HepG2 (cell line): Measurements from ENCODE around the gene MYBPC2. TPM values are rescaled to one million over a fixed set of nuclear protein-coding genes. Genes with fewer than 3 reads are reported as not detected.

Experiments
- IRF2 ChIP-seq: IDR thresholded peaks from 2 replicates; pipeline ENCODE4 v1.6.1; 2018; ENCODE audit warnings: missing genetic modification reagents, missing compliant biosample characterization
- MAFK ChIP-seq, 2 experiments: IDR thresholded peaks in 1 of 2; conservative IDR thresholded peaks in 1 of 2; 2 replicates each; pipeline ENCODE4 v1.6.1; 2011; ENCODE audit warnings: improper control_type of control experiment in 2 of 2, low read length in 2 of 2
- ZC3H4 ChIP-seq: sonication (generic); formaldehyde crosslinking; IDR thresholded peaks from 2 replicates; pipeline ENCODE4 v1.4.0; 2020; ENCODE audit warnings: missing genetic modification reagents, borderline replicate concordance
- ZNF101 ChIP-seq: sonication (generic); formaldehyde crosslinking; IDR thresholded peaks from 2 replicates; pipeline ENCODE4 v1.4.0; 2020; ENCODE audit warnings: mild to moderate bottlenecking, low read depth, missing genetic modification reagents, borderline replicate concordance
- ZNF768 ChIP-seq: sonication (generic); formaldehyde crosslinking; IDR thresholded peaks from 2 replicates; pipeline ENCODE4 v1.4.0; 2020; ENCODE audit warnings: missing genetic modification reagents
- ZNF781 ChIP-seq: sonication (generic); formaldehyde crosslinking; IDR thresholded peaks from 2 replicates; pipeline ENCODE4 v1.5.1; 2020; ENCODE audit warnings: borderline replicate concordance, mild to moderate bottlenecking, missing genetic modification reagents; ENCODE audit errors: not compliant biosample characterization
- ZNF841 ChIP-seq: sonication (generic); formaldehyde crosslinking; IDR thresholded peaks from 2 replicates; pipeline ENCODE4 v1.8.1; 2023; ENCODE audit warnings: missing genetic modification reagents, borderline replicate concordance
- polyA plus RNA-seq, 8 experiments: library from polyadenylated mRNA; depleted of rRNA in 3 of 8; stranded (reverse) in 7 of 8; unstranded in 1 of 8; fragments of >200 nt; fragmentation: Illumina TruSeq in 4 of 8; extraction: Trizol in 4 of 8; gene quantifications; 2 replicates each; pipeline versions ENCODE4 v1.2.1 to v1.2.3, GENCODE V29; 2011 to 2016; ENCODE audit warnings: low read depth in 4 of 8, missing spikeins in 1 of 8, mixed read lengths in 1 of 8; ENCODE audit not compliant: insufficient read depth in 1 of 8
- total RNA-seq, 5 experiments: library from RNA; depleted of rRNA; stranded (reverse); fragments of >200 nt; fragmentation: Illumina TruSeq; extraction: Trizol; gene quantifications; 2 replicates each; pipeline ENCODE4 v1.2.3, GENCODE V29; 2016; ENCODE audit warnings: low read depth in 1 of 5
- TF ChIP-seq, protein P1 (sequence below), 2 experiments: sonication (generic) in 1 of 2; formaldehyde crosslinking in 1 of 2; IDR thresholded peaks; 2 replicates each; pipeline versions ENCODE4 v1.5.1 to v1.6.1; 2011 to 2020; ENCODE audit warnings: borderline replicate concordance in 1 of 2, low read depth in 1 of 2, low read length in 1 of 2, mild to moderate bottlenecking in 1 of 2, missing genetic modification reagents in 1 of 2, moderate library complexity in 1 of 2
- TF ChIP-seq, protein P2 (sequence below): IDR thresholded peaks from 2 replicates; pipeline ENCODE4 v1.6.1; 2018; ENCODE audit warnings: missing genetic modification reagents, mild to moderate bottlenecking, missing compliant biosample characterization
- TF ChIP-seq, protein P3 (sequence below): sonication (generic); formaldehyde crosslinking; IDR thresholded peaks from 2 replicates; pipeline ENCODE4 v1.5.0; 2020; ENCODE audit warnings: mild to moderate bottlenecking, missing genetic modification reagents, borderline replicate concordance
- TF ChIP-seq, protein P4 (sequence below): sonication (generic); formaldehyde crosslinking; IDR thresholded peaks from 2 replicates; pipeline ENCODE4 v1.4.0; 2020; ENCODE audit warnings: missing genetic modification reagents
- TF ChIP-seq, protein P5 (sequence below): sonication (generic); formaldehyde crosslinking; IDR thresholded peaks from 2 replicates; pipeline ENCODE4 v1.4.0; 2020; ENCODE audit warnings: low read depth, missing genetic modification reagents

MYBPC2 gene
- total and polyA plus RNA-seq, 2 of the 13 experiments (the other 11 are each of a cell fraction or from before 2014, with no cell fraction given) = not detected

DNA sequence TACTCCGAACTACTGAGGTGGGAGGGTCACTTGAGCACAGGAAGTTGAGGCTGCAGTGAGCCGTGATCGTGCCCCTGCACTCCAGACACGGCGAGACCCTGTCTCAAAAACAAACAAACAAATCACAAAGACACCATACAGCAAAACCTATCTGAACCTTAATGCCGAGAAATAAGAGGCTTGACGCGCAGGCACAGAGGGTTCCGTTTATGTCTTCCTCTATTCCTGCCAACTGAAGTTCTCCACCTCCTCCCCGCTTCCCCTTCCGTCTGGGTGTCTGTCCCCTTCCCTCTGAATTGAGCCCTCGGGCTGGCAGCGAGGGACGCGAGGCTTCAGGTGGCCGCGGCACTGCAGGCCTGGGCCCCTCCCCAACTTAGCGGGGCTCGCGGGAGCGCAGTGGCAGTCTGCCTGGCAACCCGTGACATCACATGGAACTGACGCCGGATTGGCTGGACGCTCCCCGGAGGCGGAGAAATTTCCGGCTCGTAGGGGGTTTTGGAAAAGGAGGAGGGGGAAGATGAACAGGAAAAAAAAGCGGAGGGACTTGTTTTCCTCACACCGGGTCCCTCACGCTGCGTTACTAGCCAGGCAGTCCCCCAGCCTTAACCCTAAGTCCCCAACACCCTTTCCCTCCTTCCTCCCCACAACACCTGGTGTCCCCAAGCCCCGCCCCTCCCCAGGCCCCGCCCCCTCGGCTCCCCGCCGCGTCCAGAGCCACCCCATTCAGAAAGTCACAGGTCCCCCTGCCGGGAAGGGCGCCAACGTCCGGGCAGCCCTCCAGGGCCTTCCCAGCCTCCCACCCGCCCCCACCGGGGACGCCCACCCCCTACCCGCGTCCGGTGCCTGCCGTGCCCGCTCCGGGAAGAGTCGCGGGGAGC, 1.1 kb upstream of the MYBPC2 start (continued):
- TF ChIP-seq, protein P1, sequence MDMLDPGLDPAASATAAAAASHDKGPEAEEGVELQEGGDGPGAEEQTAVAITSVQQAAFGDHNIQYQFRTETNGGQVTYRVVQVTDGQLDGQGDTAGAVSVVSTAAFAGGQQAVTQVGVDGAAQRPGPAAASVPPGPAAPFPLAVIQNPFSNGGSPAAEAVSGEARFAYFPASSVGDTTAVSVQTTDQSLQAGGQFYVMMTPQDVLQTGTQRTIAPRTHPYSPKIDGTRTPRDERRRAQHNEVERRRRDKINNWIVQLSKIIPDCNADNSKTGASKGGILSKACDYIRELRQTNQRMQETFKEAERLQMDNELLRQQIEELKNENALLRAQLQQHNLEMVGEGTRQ (IDR thresholded peaks at IDR 0.05; ENCODE audit: low read depth, low read length) = no peak
- TF ChIP-seq, protein P1 (CRISPR knock-in tag; IDR thresholded peaks at IDR 0.05; ENCODE audit: borderline replicate concordance) = peak; percentile 37; the same call in 1 of the 2 replicates
- TF ChIP-seq IRF2 (CRISPR knock-in tag) = no peak
- TF ChIP-seq, protein P2, sequence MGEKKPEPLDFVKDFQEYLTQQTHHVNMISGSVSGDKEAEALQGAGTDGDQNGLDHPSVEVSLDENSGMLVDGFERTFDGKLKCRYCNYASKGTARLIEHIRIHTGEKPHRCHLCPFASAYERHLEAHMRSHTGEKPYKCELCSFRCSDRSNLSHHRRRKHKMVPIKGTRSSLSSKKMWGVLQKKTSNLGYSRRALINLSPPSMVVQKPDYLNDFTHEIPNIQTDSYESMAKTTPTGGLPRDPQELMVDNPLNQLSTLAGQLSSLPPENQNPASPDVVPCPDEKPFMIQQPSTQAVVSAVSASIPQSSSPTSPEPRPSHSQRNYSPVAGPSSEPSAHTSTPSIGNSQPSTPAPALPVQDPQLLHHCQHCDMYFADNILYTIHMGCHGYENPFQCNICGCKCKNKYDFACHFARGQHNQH = no peak
- TF ChIP-seq ZNF781 (CRISPR knock-in tag) = no peak
- TF ChIP-seq, protein P3, sequence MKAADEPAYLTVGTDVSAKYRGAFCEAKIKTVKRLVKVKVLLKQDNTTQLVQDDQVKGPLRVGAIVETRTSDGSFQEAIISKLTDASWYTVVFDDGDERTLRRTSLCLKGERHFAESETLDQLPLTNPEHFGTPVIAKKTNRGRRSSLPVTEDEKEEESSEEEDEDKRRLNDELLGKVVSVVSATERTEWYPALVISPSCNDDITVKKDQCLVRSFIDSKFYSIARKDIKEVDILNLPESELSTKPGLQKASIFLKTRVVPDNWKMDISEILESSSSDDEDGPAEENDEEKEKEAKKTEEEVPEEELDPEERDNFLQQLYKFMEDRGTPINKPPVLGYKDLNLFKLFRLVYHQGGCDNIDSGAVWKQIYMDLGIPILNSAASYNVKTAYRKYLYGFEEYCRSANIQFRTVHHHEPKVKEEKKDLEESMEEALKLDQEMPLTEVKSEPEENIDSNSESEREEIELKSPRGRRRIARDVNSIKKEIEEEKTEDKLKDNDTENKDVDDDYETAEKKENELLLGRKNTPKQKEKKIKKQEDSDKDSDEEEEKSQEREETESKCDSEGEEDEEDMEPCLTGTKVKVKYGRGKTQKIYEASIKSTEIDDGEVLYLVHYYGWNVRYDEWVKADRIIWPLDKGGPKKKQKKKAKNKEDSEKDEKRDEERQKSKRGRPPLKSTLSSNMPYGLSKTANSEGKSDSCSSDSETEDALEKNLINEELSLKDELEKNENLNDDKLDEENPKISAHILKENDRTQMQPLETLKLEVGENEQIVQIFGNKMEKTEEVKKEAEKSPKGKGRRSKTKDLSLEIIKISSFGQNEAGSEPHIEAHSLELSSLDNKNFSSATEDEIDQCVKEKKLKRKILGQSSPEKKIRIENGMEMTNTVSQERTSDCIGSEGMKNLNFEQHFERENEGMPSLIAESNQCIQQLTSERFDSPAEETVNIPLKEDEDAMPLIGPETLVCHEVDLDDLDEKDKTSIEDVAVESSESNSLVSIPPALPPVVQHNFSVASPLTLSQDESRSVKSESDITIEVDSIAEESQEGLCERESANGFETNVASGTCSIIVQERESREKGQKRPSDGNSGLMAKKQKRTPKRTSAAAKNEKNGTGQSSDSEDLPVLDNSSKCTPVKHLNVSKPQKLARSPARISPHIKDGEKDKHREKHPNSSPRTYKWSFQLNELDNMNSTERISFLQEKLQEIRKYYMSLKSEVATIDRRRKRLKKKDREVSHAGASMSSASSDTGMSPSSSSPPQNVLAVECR (CRISPR knock-in tag) = 0 out of 2 replicates have a peak, but pooled peaks have one; percentile 14
- no peak for TF ChIP-seq ZNF101 (CRISPR knock-in tag)
- peak; percentile 13; the same call in 1 of the 2 replicates for TF ChIP-seq ZNF768 (CRISPR knock-in tag)
- TF ChIP-seq, protein P4, sequence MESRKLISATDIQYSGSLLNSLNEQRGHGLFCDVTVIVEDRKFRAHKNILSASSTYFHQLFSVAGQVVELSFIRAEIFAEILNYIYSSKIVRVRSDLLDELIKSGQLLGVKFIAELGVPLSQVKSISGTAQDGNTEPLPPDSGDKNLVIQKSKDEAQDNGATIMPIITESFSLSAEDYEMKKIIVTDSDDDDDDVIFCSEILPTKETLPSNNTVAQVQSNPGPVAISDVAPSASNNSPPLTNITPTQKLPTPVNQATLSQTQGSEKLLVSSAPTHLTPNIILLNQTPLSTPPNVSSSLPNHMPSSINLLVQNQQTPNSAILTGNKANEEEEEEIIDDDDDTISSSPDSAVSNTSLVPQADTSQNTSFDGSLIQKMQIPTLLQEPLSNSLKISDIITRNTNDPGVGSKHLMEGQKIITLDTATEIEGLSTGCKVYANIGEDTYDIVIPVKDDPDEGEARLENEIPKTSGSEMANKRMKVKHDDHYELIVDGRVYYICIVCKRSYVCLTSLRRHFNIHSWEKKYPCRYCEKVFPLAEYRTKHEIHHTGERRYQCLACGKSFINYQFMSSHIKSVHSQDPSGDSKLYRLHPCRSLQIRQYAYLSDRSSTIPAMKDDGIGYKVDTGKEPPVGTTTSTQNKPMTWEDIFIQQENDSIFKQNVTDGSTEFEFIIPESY (CRISPR knock-in tag) = no peak
- TF ChIP-seq MAFK (conservative IDR thresholded peaks at IDR 0.05 in 1 of 2, IDR thresholded peaks at IDR 0.05 in 1 of 2; ENCODE audit: low read length in 2 of 2) = no peak
- no peak for TF ChIP-seq ZC3H4 (CRISPR knock-in tag)
- no peak for TF ChIP-seq ZNF841 (CRISPR knock-in tag)
- TF ChIP-seq, protein P5, sequence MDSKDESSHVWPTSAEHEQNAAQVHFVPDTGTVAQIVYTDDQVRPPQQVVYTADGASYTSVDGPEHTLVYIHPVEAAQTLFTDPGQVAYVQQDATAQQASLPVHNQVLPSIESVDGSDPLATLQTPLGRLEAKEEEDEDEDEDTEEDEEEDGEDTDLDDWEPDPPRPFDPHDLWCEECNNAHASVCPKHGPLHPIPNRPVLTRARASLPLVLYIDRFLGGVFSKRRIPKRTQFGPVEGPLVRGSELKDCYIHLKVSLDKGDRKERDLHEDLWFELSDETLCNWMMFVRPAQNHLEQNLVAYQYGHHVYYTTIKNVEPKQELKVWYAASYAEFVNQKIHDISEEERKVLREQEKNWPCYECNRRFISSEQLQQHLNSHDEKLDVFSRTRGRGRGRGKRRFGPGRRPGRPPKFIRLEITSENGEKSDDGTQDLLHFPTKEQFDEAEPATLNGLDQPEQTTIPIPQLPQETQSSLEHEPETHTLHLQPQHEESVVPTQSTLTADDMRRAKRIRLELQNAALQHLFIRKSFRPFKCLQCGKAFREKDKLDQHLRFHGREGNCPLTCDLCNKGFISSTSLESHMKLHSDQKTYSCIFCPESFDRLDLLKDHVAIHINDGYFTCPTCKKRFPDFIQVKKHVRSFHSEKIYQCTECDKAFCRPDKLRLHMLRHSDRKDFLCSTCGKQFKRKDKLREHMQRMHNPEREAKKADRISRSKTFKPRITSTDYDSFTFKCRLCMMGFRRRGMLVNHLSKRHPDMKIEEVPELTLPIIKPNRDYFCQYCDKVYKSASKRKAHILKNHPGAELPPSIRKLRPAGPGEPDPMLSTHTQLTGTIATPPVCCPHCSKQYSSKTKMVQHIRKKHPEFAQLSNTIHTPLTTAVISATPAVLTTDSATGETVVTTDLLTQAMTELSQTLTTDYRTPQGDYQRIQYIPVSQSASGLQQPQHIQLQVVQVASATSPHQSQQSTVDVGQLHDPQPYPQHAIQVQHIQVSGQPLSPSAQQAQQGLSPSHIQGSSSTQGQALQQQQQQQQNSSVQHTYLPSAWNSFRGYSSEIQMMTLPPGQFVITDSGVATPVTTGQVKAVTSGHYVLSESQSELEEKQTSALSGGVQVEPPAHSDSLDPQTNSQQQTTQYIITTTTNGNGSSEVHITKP (CRISPR knock-in tag) = no peak
